IMR-90 (cell line): ENCODE data around the gene BCL2L11. TPM values are rescaled to one million over a fixed set of nuclear protein-coding genes. Genes with fewer than 3 reads are reported as not detected.

ENCODE experiments used
- ATAC-seq: fragments of 200-7000 bp; cut with Tn5 transposase; 2 replicates; pipeline ENCODE4 v1.9.1; 2020; ENCODE audit warnings: low read depth, mild to moderate bottlenecking, moderate library complexity
- BruUV-seq: library from RNA; stranded (reverse); fragments of 400-500 nt; replicated peaks from 2 replicates; lab custom pipeline; 2021; lab: Mats Ljungman, UMichigan
- CTCF ChIA-PET: fragments of 300-600 bp; formaldehyde crosslinking; extraction: SDS; loops from one replicate; lab custom pipeline; 2021; ENCODE audit warnings: antibody characterized with exemption; lab: Yijun Ruan, JAX
- POLR2A ChIA-PET: fragments of 300-600 bp; sonication (Branson Sonifier 250); formaldehyde crosslinking; loops from one replicate; lab custom pipeline; 2022; ENCODE audit warnings: antibody characterized with exemption; ENCODE audit not compliant: unreplicated experiment; lab: Charles Lee
- DNase-seq: peaks from one replicate; pipeline ENCODE4 v3.0.0; 2013
- H2AFZ ChIP-seq: replicated peaks from 2 replicates; pipeline ENCODE3; 2013; ENCODE audit warnings: low read length, mild to moderate bottlenecking; ENCODE audit not compliant: poor library complexity
- H2AK5ac ChIP-seq: 2 replicates; pipeline ENCODE4 v1.6.1; 2013; ENCODE audit warnings: low read depth, low read length, inconsistent platforms
- H2AK9ac ChIP-seq: replicated peaks from 2 replicates; pipeline ENCODE3; 2013; ENCODE audit warnings: mild to moderate bottlenecking, low read depth, low read length, moderate library complexity; ENCODE audit not compliant: poor library complexity
- H2BK120ac ChIP-seq: 2 replicates; pipeline ENCODE4 v1.6.1; 2013; ENCODE audit warnings: low read depth, low read length, inconsistent platforms
- H2BK15ac ChIP-seq: 3 replicates; pipeline ENCODE4 v1.6.1; 2013; ENCODE audit warnings: low read depth, low read length, inconsistent platforms
- H2BK20ac ChIP-seq: 2 replicates; pipeline ENCODE4 v1.6.1; 2013; ENCODE audit warnings: low read depth, mild to moderate bottlenecking, inconsistent platforms, low read length, moderate library complexity
- H2BK5ac ChIP-seq: 2 replicates; pipeline ENCODE4 v1.6.1; 2013; ENCODE audit warnings: mild to moderate bottlenecking, low read depth, low read length, inconsistent platforms; ENCODE audit not compliant: poor library complexity, severe bottlenecking
- H3K14ac ChIP-seq: replicated peaks from 2 replicates; pipeline ENCODE4 v1.6.1; 2013; ENCODE audit warnings: low read depth, low read length, inconsistent platforms
- H3K18ac ChIP-seq: 2 replicates; pipeline ENCODE4 v1.6.1; 2013; ENCODE audit warnings: low read depth, low read length, control low read depth
- H3K23ac ChIP-seq: 2 replicates; pipeline ENCODE4 v1.6.1; 2013; ENCODE audit warnings: low read depth, low read length, inconsistent platforms
- H3K27ac ChIP-seq: 2 replicates; pipeline ENCODE4 v1.5.1; 2013; ENCODE audit warnings: mild to moderate bottlenecking, control low read depth, low read length; ENCODE audit not compliant: insufficient read depth
- H3K27me3 ChIP-seq: 2 replicates; pipeline ENCODE4 v1.6.1; 2013; ENCODE audit warnings: low read length; ENCODE audit not compliant: control insufficient read depth, insufficient read depth
- H3K36me3 ChIP-seq: 2 replicates; pipeline ENCODE4 v1.6.1; 2013; ENCODE audit warnings: low read length, mixed read lengths; ENCODE audit not compliant: control insufficient read depth, insufficient read depth
- H3K4ac ChIP-seq: 2 replicates; pipeline ENCODE4 v1.6.1; 2013; ENCODE audit warnings: low read depth, low read length, inconsistent platforms
- H3K4me1 ChIP-seq: 2 replicates; pipeline ENCODE4 v1.6.1; 2013; ENCODE audit warnings: low read length, mixed read lengths; ENCODE audit not compliant: control insufficient read depth, insufficient read depth
- H3K4me2 ChIP-seq: 2 replicates; pipeline ENCODE4 v1.6.1; 2013; ENCODE audit warnings: low read depth, mild to moderate bottlenecking, control low read depth, low read length, moderate library complexity
- H3K4me3 ChIP-seq: 2 replicates; pipeline ENCODE4 v1.5.1; 2013; ENCODE audit warnings: low read depth, mild to moderate bottlenecking, control low read depth, low read length, moderate library complexity; ENCODE audit not compliant: insufficient read depth
- H3K56ac ChIP-seq: 2 replicates; pipeline ENCODE4 v1.6.1; 2013; ENCODE audit warnings: low read length, inconsistent platforms; ENCODE audit not compliant: insufficient read depth; ENCODE audit errors: extremely low read depth
- H3K79me1 ChIP-seq, 2 experiments: 2 replicates each; pipeline ENCODE4 v1.6.1; 2013; ENCODE audit warnings: low read length in 2 of 2, inconsistent platforms in 1 of 2, low read depth in 1 of 2
- H3K9ac ChIP-seq: 2 replicates; pipeline ENCODE4 v1.6.1; 2013; ENCODE audit warnings: low read depth, low read length, control low read depth
- H3K9me1 ChIP-seq: 2 replicates; pipeline ENCODE4 v1.6.1; 2013; ENCODE audit warnings: low read length, inconsistent platforms; ENCODE audit not compliant: insufficient read depth
- H3K9me3 ChIP-seq: 2 replicates; pipeline ENCODE4 v1.6.1; 2013; ENCODE audit warnings: low read length; ENCODE audit not compliant: control insufficient read depth, insufficient read depth
- H4K20me1 ChIP-seq: 2 replicates; pipeline ENCODE4 v1.6.1; 2013; ENCODE audit warnings: low read length, inconsistent platforms; ENCODE audit not compliant: insufficient read depth
- H4K5ac ChIP-seq: 2 replicates; pipeline ENCODE4 v1.6.1; 2013; ENCODE audit warnings: mild to moderate bottlenecking, low read depth, low read length, control low read depth
- H4K8ac ChIP-seq, 2 experiments: 2 replicates each; pipeline ENCODE4 v1.6.1; 2013; ENCODE audit warnings: low read depth in 2 of 2, low read length in 2 of 2, control low read depth in 1 of 2, inconsistent platforms in 1 of 2
- H4K91ac ChIP-seq: 2 replicates; pipeline ENCODE4 v1.6.1; 2013; ENCODE audit warnings: low read depth, low read length, inconsistent platforms; ENCODE audit not compliant: insufficient read depth
- BHLHE40 ChIP-seq: fragments of 150-350 bp; IDR thresholded peaks from 2 replicates; pipeline ENCODE4 v1.6.1; 2016; ENCODE audit warnings: mild to moderate bottlenecking, low read depth, low read length
- CEBPB ChIP-seq: IDR thresholded peaks from 2 replicates; pipeline ENCODE4 v1.6.1; 2012; ENCODE audit warnings: low read depth, low read length, improper control_type of control experiment
- CHD1 ChIP-seq: IDR thresholded peaks from 2 replicates; pipeline ENCODE4 v1.6.1; 2012; ENCODE audit warnings: low read depth, low read length, improper control_type of control experiment
- ELK1 ChIP-seq: fragments of 150-350 bp; IDR thresholded peaks from 2 replicates; pipeline ENCODE4 v1.6.1; 2016; ENCODE audit warnings: low read depth, mild to moderate bottlenecking, low read length, moderate library complexity, borderline replicate concordance
- MAFK ChIP-seq: IDR thresholded peaks from 2 replicates; pipeline ENCODE4 v1.6.1; 2012; ENCODE audit warnings: low read depth, low read length, improper control_type of control experiment
- MAZ ChIP-seq: IDR thresholded peaks from 2 replicates; pipeline ENCODE4 v1.6.1; 2012; ENCODE audit warnings: low read depth, mild to moderate bottlenecking, low read length, improper control_type of control experiment, moderate library complexity, borderline replicate concordance
- NFE2L2 ChIP-seq: fragments of 150-350 bp; IDR thresholded peaks from 2 replicates; pipeline ENCODE4 v1.6.1; 2016; ENCODE audit warnings: low read depth, mild to moderate bottlenecking, low read length
- RCOR1 ChIP-seq: IDR thresholded peaks from 2 replicates; pipeline ENCODE4 v1.6.1; 2012; ENCODE audit warnings: mild to moderate bottlenecking, low read length, improper control_type of control experiment; ENCODE audit not compliant: insufficient replicate concordance
- RFX5 ChIP-seq: IDR thresholded peaks from 2 replicates; pipeline ENCODE4 v1.8.0; 2012; ENCODE audit warnings: low read depth, mild to moderate bottlenecking, low read length, moderate library complexity
- SMC3 ChIP-seq: fragments of 150-350 bp; IDR thresholded peaks from 2 replicates; pipeline ENCODE4 v1.6.1; 2016; ENCODE audit warnings: low read depth, mild to moderate bottlenecking, antibody characterized with exemption, low read length, moderate library complexity
- USF2 ChIP-seq: fragments of 150-350 bp; IDR thresholded peaks from 2 replicates; pipeline ENCODE4 v1.6.1; 2017; ENCODE audit warnings: mild to moderate bottlenecking, antibody characterized with exemption, low read length, low read depth
- whole genome bisulfite sequencing, 2 experiments: methylation state at CpG; one replicate each; pipeline versions ENCODE4 v1.1.5 to v1.1.7; 2013; ENCODE audit warnings: missing lambda C conversion rate in 2 of 2; ENCODE audit not compliant: insufficient read length in 1 of 2; ENCODE audit errors: extremely low coverage in 2 of 2; 5-methylcytosine and 5-hydroxymethylcytosine counted together
- dilution Hi-C: fragments of 300-500 bp; cut with HindIII; formaldehyde crosslinking; loops from one replicate; pipeline ENCODE4 v1.14.3; 2018; ENCODE audit warnings: low sequenced_read_pairs; ENCODE audit not compliant: unreplicated experiment
- in situ Hi-C: fragments of 300-500 bp; cut with MboI; formaldehyde crosslinking; loops from 3 replicates; pipeline ENCODE4 v1.14.3; 2019; ENCODE audit warnings: low sequenced_read_pairs, inconsistent platforms, mixed read lengths
- intact Hi-C: fragments of 100-400 bp; cut with micrococcal nuclease; formaldehyde crosslinking; loops from 2 replicates; pipeline ENCODE4 v1.10.0; 2022
- polyA plus RNA-seq, 3 experiments: library from polyadenylated mRNA; depleted of rRNA; stranded (reverse); fragments of >200 nt; gene quantifications; 2 replicates each; pipeline ENCODE4 v1.2.3, GENCODE V29; 2012; ENCODE audit warnings: low replicate concordance in 1 of 3
- total RNA-seq: library from RNA; depleted of rRNA; stranded (reverse); fragments of >200 nt; gene quantifications from 2 replicates; pipeline ENCODE4 v1.2.3, GENCODE V29; 2012

Gene BCL2L11
- total and polyA plus RNA-seq, 2 of the 4 experiments (the other 2 are of a cell fraction), result 1.1 to 1.7 TPM

GRCh38 chr2:111189106-111189505, 68.4 kb downstream of the BCL2L11 start:
- no peaks in the 10 kb centered on the region for H3K79me1 ChIP-seq
- H2BK20ac ChIP-seq, result no peak overlapping the region
- no peak overlapping the region for H4K5ac ChIP-seq
- no peaks in the 10 kb centered on the region for H3K9me3 ChIP-seq
- DNase-seq, result no peak
- no peak overlapping the region for H4K91ac ChIP-seq
- no peak overlapping the region for H4K8ac ChIP-seq
- no peak overlapping the region for H3K4me2 ChIP-seq
- peaks cover 7% of the 10 kb centered on the region; the same call in 1 of the 2 replicates for H3K27me3 ChIP-seq
- intact Hi-C loops, result loop anchor here (1.0 kb wide), 1 partner anchor 10 kb away; no protein-coding TSS in a partner anchor
- H3K4ac ChIP-seq, result no peak overlapping the region
- H3K18ac ChIP-seq, result no peak overlapping the region
- no peaks in the 10 kb centered on the region for H3K36me3 ChIP-seq
- H2BK15ac ChIP-seq, result no peak overlapping the region
- CTCF ChIA-PET, result no interaction called here
- TF ChIP-seq SMC3, result no peak
- no peak for TF ChIP-seq MAFK
- no peak for TF ChIP-seq USF2
- no peak for TF ChIP-seq CHD1
- no peak for TF ChIP-seq MAZ
- TF ChIP-seq RFX5, result no peak
- no peak for TF ChIP-seq CEBPB
- TF ChIP-seq BHLHE40, result no peak
- no peak for TF ChIP-seq ELK1
- no peak for TF ChIP-seq RCOR1
- TF ChIP-seq NFE2L2, result no peak
- H4K20me1 ChIP-seq, result no peaks in the 10 kb centered on the region
- no peak overlapping the region for H2BK120ac ChIP-seq
- BruUV-seq, result no TSS peak
- dilution Hi-C loops, result no loop called here
- in situ Hi-C loops, result no loop called here
- no peak overlapping the region for H3K14ac ChIP-seq
- no peak overlapping the region for H3K27ac ChIP-seq
- H2AK5ac ChIP-seq, result no peak overlapping the region
- H3K23ac ChIP-seq, result no peak overlapping the region
- H2BK5ac ChIP-seq, result no peak overlapping the region
- no peaks in the 10 kb centered on the region for H3K4me1 ChIP-seq
- no peak overlapping the region for H2AK9ac ChIP-seq
- WGBS, 2 experiments, result no CpG with 5 or more reads among the region's 2 CpGs
- H3K4me3 ChIP-seq, result no peak overlapping the region
- no peak overlapping the region for H3K9ac ChIP-seq
- no peaks in the 10 kb centered on the region; the same call in 1 of the 2 replicates for H3K9me1 ChIP-seq
- H3K56ac ChIP-seq, result no peak overlapping the region
- H2AFZ ChIP-seq, result no peak overlapping the region
- ATAC-seq, result no peak
- POLR2A ChIA-PET, result no interaction called here
